GM18951 (cell line): ENCODE data around the gene TMEM187.

Experiments
- POLR2A ChIP-seq: IDR thresholded peaks from 4 replicates; pipeline ENCODE4 v1.6.1; 2011; ENCODE audit warnings: mild to moderate bottlenecking; ENCODE audit not compliant: insufficient read length, insufficient read depth; ENCODE audit errors: extremely low read depth
- in situ Hi-C: fragments of 300-500 bp; cut with MboI; formaldehyde crosslinking; loops from one replicate; pipeline ENCODE4 v1.12.0; 2022; ENCODE audit warnings: low sequenced_read_pairs, mixed read lengths, inconsistent platforms; ENCODE audit not compliant: unreplicated experiment

The TMEM187 gene

GRCh38 chrX:154000051-154000450 is 27.5 kb downstream of the TMEM187 start:
- in situ Hi-C loops = loop anchor here (25.0 kb wide), 1 partner anchor 537 kb away; the partner anchor contains the start of genes G6PD and IKBKG
- TF ChIP-seq POLR2A = no peak

- peak; percentile 50 for TF ChIP-seq POLR2A
- in situ Hi-C loops = loop anchor here (25.0 kb wide), 1 partner anchor 535 kb away; the partner anchor contains the start of genes G6PD and IKBKG
Observed at GRCh38 chrX:154002215-154002719, 29.7 kb downstream of the TMEM187 start.

DNA sequence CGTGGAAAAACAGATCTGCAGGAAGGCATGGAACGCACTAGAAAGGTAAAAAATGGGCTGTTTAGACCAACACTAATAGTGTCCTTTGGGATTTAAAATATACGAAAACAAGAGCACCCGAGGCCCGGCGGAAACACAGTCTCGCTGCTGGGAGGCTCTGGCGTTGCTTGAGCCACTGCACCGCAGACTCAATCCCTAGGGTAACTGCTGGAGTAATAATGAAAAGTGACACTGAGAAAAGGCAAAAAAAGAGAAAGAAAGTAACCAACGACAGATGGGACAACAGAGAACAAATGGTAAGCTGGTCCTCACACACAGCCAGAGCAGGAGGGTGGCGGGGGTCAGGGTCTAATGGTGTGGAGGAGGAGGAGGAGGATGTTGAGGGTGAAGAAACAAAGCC is 31.8 kb downstream of the TMEM187 start:
- no peak for TF ChIP-seq POLR2A
- in situ Hi-C loops = loop anchor here (25.0 kb wide), 1 partner anchor 533 kb away; the partner anchor contains the start of genes G6PD and IKBKG

DNA sequence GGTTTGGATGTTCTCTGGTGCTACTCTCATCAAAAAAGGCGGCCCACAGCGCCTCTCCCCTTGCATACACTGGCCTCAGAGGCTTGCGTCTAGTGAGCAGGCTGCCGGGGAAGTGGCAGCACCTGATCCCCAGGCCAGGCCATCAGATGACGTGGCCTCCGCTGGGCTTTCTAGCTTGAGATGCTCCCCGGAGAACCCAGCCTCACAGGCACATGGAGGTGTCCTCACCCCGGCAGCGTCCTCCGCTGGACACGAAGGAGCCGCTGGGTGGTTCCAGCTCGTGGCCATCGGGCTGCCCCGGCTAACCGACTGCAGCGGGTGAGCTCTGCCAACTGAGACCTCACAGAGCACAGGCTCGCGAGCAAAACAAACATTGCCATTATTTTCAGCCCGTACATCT is 34.4 kb downstream of the TMEM187 start:
- in situ Hi-C loops = loop anchor here (25.0 kb wide), 1 partner anchor 530 kb away; the partner anchor contains the start of genes G6PD and IKBKG
- TF ChIP-seq POLR2A = no peak

- in situ Hi-C loops = loop anchor here (25.0 kb wide), 1 partner anchor 529 kb away; the partner anchor contains the start of genes G6PD and IKBKG
- no peak for TF ChIP-seq POLR2A
Observed at GRCh38 chrX:154008521-154008920, 36.0 kb downstream of the TMEM187 start.

GRCh38 chrX:154010330-154011087 is 38.0 kb downstream of the TMEM187 start:
- in situ Hi-C loops = loop anchor here (25.0 kb wide), 1 partner anchor 527 kb away; the partner anchor contains the start of genes G6PD and IKBKG

GRCh38 chrX:154011376-154012335 is 39.1 kb downstream of the TMEM187 start:
- no peak for TF ChIP-seq POLR2A
- in situ Hi-C loops = loop anchor here (25.0 kb wide), 1 partner anchor 526 kb away; the partner anchor contains the start of genes G6PD and IKBKG

More at GRCh38 chrX:154010330-154011087, 38.0 kb downstream of the TMEM187 start:
- no peak for TF ChIP-seq POLR2A

- in situ Hi-C loops = loop anchor here (25.0 kb wide), 1 partner anchor 525 kb away; the partner anchor contains the start of genes G6PD and IKBKG
Observed at GRCh38 chrX:154012336-154012991, 39.9 kb downstream of the TMEM187 start.

GRCh38 chrX:154013001-154013421 is 40.5 kb downstream of the TMEM187 start:
- TF ChIP-seq POLR2A = no peak
- in situ Hi-C loops = loop anchor here (25.0 kb wide), 1 partner anchor 524 kb away; the partner anchor contains the start of genes G6PD and IKBKG

More at GRCh38 chrX:154012336-154012991, 39.9 kb downstream of the TMEM187 start:
- TF ChIP-seq POLR2A = no peak

DNA sequence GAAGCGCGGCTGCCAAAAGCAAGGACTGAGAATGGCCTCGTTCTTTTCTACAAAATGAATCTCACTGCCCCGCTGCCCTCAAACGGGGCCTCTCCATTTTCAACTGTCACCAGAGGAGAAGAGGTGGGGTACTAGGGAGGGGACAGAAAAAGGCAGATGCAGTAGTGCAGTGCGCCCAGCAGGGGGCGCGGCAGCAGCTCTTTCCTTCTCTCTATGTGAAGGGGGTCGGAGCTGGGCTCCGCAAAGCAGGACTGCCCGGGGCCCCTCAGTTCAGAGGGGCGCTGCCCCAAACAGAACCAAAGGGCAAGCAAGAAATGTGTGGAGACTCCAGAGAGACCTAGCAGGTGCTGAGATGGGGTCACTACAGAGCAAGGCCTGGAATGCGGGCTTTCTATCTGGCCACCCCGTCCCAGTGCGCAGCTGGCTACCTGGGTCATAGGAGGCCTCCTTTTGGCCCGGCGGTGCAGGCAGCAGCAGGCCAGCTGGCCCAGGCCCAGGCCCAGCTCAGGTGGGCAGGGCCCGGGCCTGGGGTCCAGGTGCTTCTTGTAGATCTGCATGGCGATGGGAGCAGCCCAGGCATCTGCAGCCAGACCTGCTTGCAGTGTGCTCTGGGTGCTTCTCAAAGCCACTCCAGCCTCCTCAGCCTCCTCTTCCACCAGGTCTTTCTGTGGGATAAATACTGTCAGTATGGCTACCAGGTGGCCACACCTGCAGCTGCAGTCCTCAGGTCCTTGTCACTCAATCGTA is 41.2 kb downstream of the TMEM187 start:
- TF ChIP-seq POLR2A = no peak
- in situ Hi-C loops = loop anchor here (25.0 kb wide), 1 partner anchor 524 kb away; the partner anchor contains the start of genes G6PD and IKBKG
